Osteocyte (in vitro differentiated cells): ENCODE results near the gene RCVRN. TPM values are rescaled to one million over a fixed set of nuclear protein-coding genes. Genes with fewer than 3 reads are reported as not detected.

ENCODE experiments used
- DNase-seq: peaks from one replicate; pipeline ENCODE4 v3.0.0; 2021; ENCODE audit warnings: mixed read lengths; ENCODE audit not compliant: unreplicated experiment; ENCODE audit errors: extremely low spot score
- H3K27ac Mint-ChIP-seq: one replicate; pipeline ENCODE4 v1.8.0; 2021; ENCODE audit warnings: mild to moderate bottlenecking, mixed read lengths; ENCODE audit not compliant: unreplicated experiment
- H3K27me3 Mint-ChIP-seq: one replicate; pipeline ENCODE4 v1.8.0; 2021; ENCODE audit warnings: mixed read lengths; ENCODE audit not compliant: unreplicated experiment
- H3K36me3 Mint-ChIP-seq: one replicate; pipeline ENCODE4 v1.8.0; 2021; ENCODE audit warnings: mixed read lengths; ENCODE audit not compliant: unreplicated experiment
- H3K4me1 Mint-ChIP-seq: one replicate; pipeline ENCODE4 v1.8.0; 2021; ENCODE audit warnings: mixed read lengths; ENCODE audit not compliant: unreplicated experiment
- H3K4me3 Mint-ChIP-seq: one replicate; pipeline ENCODE4 v1.8.0; 2021; ENCODE audit warnings: mild to moderate bottlenecking, moderate library complexity, mixed read lengths; ENCODE audit not compliant: unreplicated experiment
- H3K9me3 Mint-ChIP-seq: one replicate; pipeline ENCODE4 v1.8.0; 2021; ENCODE audit warnings: mixed read lengths; ENCODE audit not compliant: unreplicated experiment
- CTCF ChIP-seq: fragments of 200-600 bp; sonication (generic); IDR thresholded peaks from 2 replicates; pipeline ENCODE4 v1.5.0; 2021; ENCODE audit warnings: antibody characterized with exemption, mild to moderate bottlenecking, moderate library complexity
- total RNA-seq: library from RNA; stranded (reverse); gene quantifications from 2 replicates; pipeline ENCODE4 v1.2.1, GENCODE V29; 2021

Gene RCVRN
- total RNA-seq, 1 donor from 2014 or later, result not detected

GRCh38 chr17:9883451-9883850 lies 21.6 kb downstream of the RCVRN start:
- Mint-ChIP-seq H3K4me1 (peaks cover 5% of the 10 kb centered on the region), H3K9me3 (peaks cover 27% of the 10 kb centered on the region), H3K27ac (no peak overlapping the region), H3K4me3 (no peak overlapping the region), H3K27me3 (no peaks in the 10 kb centered on the region), H3K36me3 (peaks cover 3% of the 10 kb centered on the region)
- no peak for TF ChIP-seq CTCF
- no peak for DNase-seq

DNA sequence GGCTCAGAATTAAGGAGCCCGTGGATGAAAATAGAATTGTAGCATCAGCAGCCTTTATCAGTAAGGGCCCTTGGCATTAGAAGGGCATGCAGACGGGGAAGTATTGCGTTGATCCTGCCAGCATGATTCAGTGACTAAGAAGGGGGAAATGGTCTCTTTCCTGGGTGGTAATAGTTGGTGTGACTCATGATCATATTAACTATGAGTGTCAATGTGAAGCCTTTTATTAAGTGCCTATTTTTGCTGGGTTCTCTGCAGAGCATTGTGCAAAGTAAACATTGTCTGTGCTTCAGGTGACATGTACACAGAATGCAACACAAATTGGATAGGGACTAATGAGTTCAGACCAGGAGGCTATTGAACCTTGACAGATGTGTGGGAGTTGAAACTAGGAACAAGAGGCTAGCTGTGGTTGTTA lies 24.5 kb downstream of the RCVRN start:
- Mint-ChIP-seq H3K9me3 (peaks cover 27% of the 10 kb centered on the region), H3K4me1 (peaks cover 8% of the 10 kb centered on the region), H3K4me3 (no peak overlapping the region)

DNA sequence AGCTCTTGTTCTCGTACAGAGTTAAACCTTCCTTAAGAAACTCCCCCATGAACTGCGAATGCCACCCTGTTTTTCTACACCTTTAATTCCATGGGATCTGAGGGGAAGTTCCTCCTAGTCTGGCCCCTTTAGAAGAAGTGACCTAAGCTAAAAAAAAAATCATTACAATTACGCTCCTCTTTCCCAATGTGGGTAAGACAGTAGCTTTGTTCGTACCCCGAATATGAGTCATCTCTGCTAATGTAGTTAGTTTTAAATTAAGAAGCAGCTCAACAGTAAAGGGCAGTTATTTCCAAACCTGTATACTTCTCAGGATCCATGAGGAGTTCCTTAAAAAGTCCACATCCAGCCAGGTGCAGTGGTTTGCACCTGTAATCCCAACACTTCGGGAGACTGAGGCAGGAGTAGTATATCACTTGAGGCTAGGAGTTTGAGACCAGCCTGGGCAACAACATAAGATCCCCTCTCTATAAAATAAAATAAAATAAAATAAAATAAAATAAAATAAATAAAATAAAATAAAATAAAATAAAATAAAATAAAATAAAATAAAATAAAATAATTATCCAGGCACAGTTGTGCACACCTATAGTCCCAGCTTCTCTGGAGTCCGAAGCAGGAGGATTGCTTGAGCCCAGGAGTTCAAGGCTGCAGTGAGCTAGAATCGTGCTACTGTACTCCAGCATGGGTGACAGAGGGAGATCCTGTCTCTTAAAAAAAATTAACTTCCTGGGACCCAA lies 26.1 kb downstream of the RCVRN start:
- Mint-ChIP-seq H3K4me3 (no peak overlapping the region), H3K9me3 (peaks cover 27% of the 10 kb centered on the region), H3K27ac (no peak overlapping the region), H3K36me3 (peaks cover 3% of the 10 kb centered on the region), H3K27me3 (no peaks in the 10 kb centered on the region), H3K4me1 (peaks cover 15% of the 10 kb centered on the region)
- no peak for TF ChIP-seq CTCF
- no peak for DNase-seq

More for the DNA sequence above, 24.5 kb downstream of the RCVRN start:
- Mint-ChIP-seq H3K27ac (no peak overlapping the region), H3K36me3 (peaks cover 3% of the 10 kb centered on the region), H3K27me3 (no peaks in the 10 kb centered on the region)
- no peak for DNase-seq
- no peak for TF ChIP-seq CTCF

DNA sequence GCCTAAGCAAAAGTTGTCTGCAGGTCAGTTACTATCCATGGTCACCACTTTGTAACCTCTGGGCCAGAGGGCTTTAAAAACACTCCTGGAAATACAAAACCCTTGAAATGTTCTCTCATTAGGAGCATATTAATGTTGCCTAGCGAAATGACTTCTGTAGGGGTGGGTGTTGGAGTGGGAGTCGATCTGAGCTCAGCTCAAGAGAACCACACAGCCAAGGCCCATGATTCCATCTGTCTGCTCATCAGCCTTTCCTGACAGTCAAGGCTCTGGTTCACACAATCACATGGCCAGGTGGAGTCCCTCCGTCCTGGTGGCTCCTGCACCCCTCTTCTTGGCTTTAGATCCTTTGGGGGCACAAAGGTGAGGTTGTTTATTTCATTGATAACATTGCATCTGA lies 26.7 kb downstream of the RCVRN start:
- Mint-ChIP-seq H3K4me1 (peaks cover 15% of the 10 kb centered on the region), H3K27ac (no peak overlapping the region), H3K27me3 (no peaks in the 10 kb centered on the region), H3K9me3 (peaks cover 23% of the 10 kb centered on the region), H3K36me3 (peaks cover 3% of the 10 kb centered on the region), H3K4me3 (no peak overlapping the region)
- no peak for DNase-seq
- TF ChIP-seq CTCF, result no peak

- DNase-seq, result no peak
- Mint-ChIP-seq H3K27ac (peak overlapping the region; percentile 6), H3K4me1 (peaks cover 11% of the 10 kb centered on the region), H3K27me3 (no peaks in the 10 kb centered on the region), H3K4me3 (no peak overlapping the region), H3K36me3 (no peaks in the 10 kb centered on the region), H3K9me3 (peaks cover 2% of the 10 kb centered on the region)
- TF ChIP-seq CTCF, result no peak
These were observed 29.6 kb downstream of the RCVRN start for GRCh38 chr17:9875441-9875840.
